ENCODE results near the gene RAD9B. TPM values are rescaled to one million over a fixed set of nuclear protein-coding genes. Genes with fewer than 3 reads are reported as not detected.

Gene RAD9B
- total RNA-seq, 1 donor from 2014 or later, result 1.1 TPM

Other genes with a start within 250 kb of the RAD9B start
- 156 TPM for gene ATP2A2, start 221.1 kb upstream of the RAD9B start, total RNA-seq
- gene ANAPC7, start 98.6 kb upstream of the RAD9B start, total RNA-seq, result 48.1 TPM
- gene ARPC3, start 52.0 kb upstream of the RAD9B start, total RNA-seq, result 276 TPM
- 18.9 TPM for gene GPN3, start 34.1 kb upstream of the RAD9B start, total RNA-seq
- 3.0 TPM for gene FAM216A, start 33.5 kb upstream of the RAD9B start, total RNA-seq
- gene VPS29, start 220 bp upstream of the RAD9B start, total RNA-seq, result 102 TPM
- 23.6 TPM for gene PPTC7, start 81.0 kb downstream of the RAD9B start, total RNA-seq
- gene TCTN1, start 111.8 kb downstream of the RAD9B start, total RNA-seq, result 40.1 TPM
- 29.2 TPM for gene HVCN1, start 186.8 kb downstream of the RAD9B start, total RNA-seq
- 97.8 TPM for gene PPP1CC, start 240.6 kb downstream of the RAD9B start, total RNA-seq